Measurements from ENCODE around the gene NOL4L.

GRCh38 chr20:32608664-32609015 lies 23.5 kb upstream of the NOL4L start:
- TF ChIP-seq CTCF (conservative IDR thresholded peaks at IDR 0.05; ENCODE audit: low read depth, low read length) (no peak), EZH2 (IDR thresholded peaks at IDR 0.05; ENCODE audit: borderline replicate concordance, low read depth, low read length, poor library complexity, severe bottlenecking) (no peak)

All from A673 (cell line).